Measurements from ENCODE around the gene MMP27.
"Not testable (repeated sequence)": the region's sequence is repeated elsewhere in the genome, so short reads cannot be mapped to it uniquely, and the experiment has no call there.

MMP27 gene

GRCh38 chr11:102705626-102706025 lies at the start of gene MMP27:
MMP27 (minus strand) TSS chr11:102705769; CDS start chr11:102705714, 55 bp downstream.
- no peak for DNase-seq (ENCODE audit: low read depth)

GRCh38 chr11:102753267-102753666 lies 47.7 kb upstream of the MMP27 start:
- DNase-seq (ENCODE audit: low read depth) = no peak

- DNase-seq (ENCODE audit: low read depth) = no peak
These were observed 46.1 kb upstream of the MMP27 start for GRCh38 chr11:102751673-102752072.

- DNase-seq (ENCODE audit: low read depth) = no peak
These were observed 43.6 kb upstream of the MMP27 start for GRCh38 chr11:102749101-102749722.

- DNase-seq (ENCODE audit: low read depth) = not testable (repeated sequence)
These were observed 41.4 kb upstream of the MMP27 start for GRCh38 chr11:102746746-102747578.

GRCh38 chr11:102734650-102735049 lies 29.1 kb upstream of the MMP27 start:
- no peak for DNase-seq (ENCODE audit: low read depth)

- DNase-seq (ENCODE audit: low read depth) = no peak
These were observed 27.8 kb upstream of the MMP27 start for GRCh38 chr11:102733232-102733875.

GRCh38 chr11:102730944-102731343 lies 25.4 kb upstream of the MMP27 start:
- not testable (repeated sequence) for DNase-seq (ENCODE audit: low read depth)

GRCh38 chr11:102729849-102730815 lies 24.6 kb upstream of the MMP27 start:
- DNase-seq (ENCODE audit: low read depth) = no peak

GRCh38 chr11:102727890-102728289 lies 22.3 kb upstream of the MMP27 start:
- DNase-seq (ENCODE audit: low read depth) = no peak

- DNase-seq (ENCODE audit: low read depth) = no peak
These were observed 19.4 kb upstream of the MMP27 start, which contains the start of gene MMP8 for GRCh38 chr11:102724904-102725500. MMP8 (minus strand) TSS chr11:102724954; CDS start chr11:102724855, 99 bp downstream.

- no peak for DNase-seq (ENCODE audit: low read depth)
These were observed 17.3 kb upstream of the MMP27 start for GRCh38 chr11:102722821-102723220.

- no peak for DNase-seq (ENCODE audit: low read depth)
These were observed 14.2 kb upstream of the MMP27 start for GRCh38 chr11:102719620-102720277.

- DNase-seq (ENCODE audit: low read depth) = no peak
These were observed 11.7 kb upstream of the MMP27 start for GRCh38 chr11:102717280-102717679.

- DNase-seq (ENCODE audit: low read depth) = no peak
These were observed 11.0 kb upstream of the MMP27 start for GRCh38 chr11:102716527-102716926.

GRCh38 chr11:102712137-102712536 lies 6.6 kb upstream of the MMP27 start:
- DNase-seq (ENCODE audit: low read depth) = no peak

GRCh38 chr11:102709201-102709945 lies 3.8 kb upstream of the MMP27 start:
- no peak for DNase-seq (ENCODE audit: low read depth)

- DNase-seq (ENCODE audit: low read depth) = no peak
These were observed 3.1 kb upstream of the MMP27 start for GRCh38 chr11:102708654-102709053.

GRCh38 chr11:102704841-102705240 lies 728 bp downstream of the MMP27 start:
- no peak for DNase-seq (ENCODE audit: low read depth)
